ENCODE measurements around the gene POLR3K.

DNA sequence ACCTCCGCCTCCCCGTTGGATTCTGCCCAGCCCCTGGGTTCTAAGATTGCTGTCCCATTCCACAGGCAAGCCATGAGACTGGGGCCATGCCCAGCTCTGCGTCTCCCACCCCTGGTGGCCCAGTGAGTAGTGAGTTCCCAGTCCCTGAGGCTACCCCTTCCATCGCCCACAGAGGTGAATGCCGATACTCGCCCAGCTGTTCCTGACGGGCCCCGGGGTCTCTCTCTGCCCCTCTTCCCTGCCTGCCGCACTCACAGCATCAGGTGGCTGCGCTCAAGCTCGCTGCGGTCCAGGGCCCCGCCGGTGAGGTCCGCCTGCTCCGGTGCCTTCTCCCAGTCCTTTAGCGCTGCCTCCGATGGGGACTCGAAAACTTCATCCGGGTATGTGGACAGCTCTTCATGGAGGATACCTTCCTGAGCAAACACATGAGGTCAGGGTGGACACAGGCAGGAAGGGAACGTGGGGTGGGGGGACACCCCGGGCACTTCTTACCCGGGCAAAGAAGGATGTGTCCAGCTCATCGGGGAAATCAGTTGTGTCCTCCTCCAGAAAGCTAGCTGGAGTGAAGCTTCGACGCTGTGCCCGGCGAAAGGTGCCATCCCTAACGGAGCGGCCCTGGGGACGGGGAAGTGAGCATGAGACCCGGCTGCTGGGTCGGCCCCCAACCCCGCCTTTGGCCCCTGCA lies 9.0 kb upstream of the POLR3K start:
- TF ChIP-seq, protein P1, sequence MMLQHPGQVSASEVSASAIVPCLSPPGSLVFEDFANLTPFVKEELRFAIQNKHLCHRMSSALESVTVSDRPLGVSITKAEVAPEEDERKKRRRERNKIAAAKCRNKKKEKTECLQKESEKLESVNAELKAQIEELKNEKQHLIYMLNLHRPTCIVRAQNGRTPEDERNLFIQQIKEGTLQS (CRISPR knock-in tag; conservative IDR thresholded peaks at IDR 0.05), result no peak
- TF ChIP-seq, protein P2, sequence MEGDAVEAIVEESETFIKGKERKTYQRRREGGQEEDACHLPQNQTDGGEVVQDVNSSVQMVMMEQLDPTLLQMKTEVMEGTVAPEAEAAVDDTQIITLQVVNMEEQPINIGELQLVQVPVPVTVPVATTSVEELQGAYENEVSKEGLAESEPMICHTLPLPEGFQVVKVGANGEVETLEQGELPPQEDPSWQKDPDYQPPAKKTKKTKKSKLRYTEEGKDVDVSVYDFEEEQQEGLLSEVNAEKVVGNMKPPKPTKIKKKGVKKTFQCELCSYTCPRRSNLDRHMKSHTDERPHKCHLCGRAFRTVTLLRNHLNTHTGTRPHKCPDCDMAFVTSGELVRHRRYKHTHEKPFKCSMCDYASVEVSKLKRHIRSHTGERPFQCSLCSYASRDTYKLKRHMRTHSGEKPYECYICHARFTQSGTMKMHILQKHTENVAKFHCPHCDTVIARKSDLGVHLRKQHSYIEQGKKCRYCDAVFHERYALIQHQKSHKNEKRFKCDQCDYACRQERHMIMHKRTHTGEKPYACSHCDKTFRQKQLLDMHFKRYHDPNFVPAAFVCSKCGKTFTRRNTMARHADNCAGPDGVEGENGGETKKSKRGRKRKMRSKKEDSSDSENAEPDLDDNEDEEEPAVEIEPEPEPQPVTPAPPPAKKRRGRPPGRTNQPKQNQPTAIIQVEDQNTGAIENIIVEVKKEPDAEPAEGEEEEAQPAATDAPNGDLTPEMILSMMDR (IDR thresholded peaks at IDR 0.05), result no peak
- TF ChIP-seq, protein P3, sequence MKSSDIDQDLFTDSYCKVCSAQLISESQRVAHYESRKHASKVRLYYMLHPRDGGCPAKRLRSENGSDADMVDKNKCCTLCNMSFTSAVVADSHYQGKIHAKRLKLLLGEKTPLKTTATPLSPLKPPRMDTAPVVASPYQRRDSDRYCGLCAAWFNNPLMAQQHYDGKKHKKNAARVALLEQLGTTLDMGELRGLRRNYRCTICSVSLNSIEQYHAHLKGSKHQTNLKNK (CRISPR knock-in tag; IDR thresholded peaks at IDR 0.05), result no peak
- TF ChIP-seq FOXP1 (CRISPR knock-in tag; IDR thresholded peaks at IDR 0.05; ENCODE audit: borderline replicate concordance), result no peak
- no peak for TF ChIP-seq CREM (CRISPR knock-in tag; IDR thresholded peaks at IDR 0.05)
- TF ChIP-seq, protein P4, sequence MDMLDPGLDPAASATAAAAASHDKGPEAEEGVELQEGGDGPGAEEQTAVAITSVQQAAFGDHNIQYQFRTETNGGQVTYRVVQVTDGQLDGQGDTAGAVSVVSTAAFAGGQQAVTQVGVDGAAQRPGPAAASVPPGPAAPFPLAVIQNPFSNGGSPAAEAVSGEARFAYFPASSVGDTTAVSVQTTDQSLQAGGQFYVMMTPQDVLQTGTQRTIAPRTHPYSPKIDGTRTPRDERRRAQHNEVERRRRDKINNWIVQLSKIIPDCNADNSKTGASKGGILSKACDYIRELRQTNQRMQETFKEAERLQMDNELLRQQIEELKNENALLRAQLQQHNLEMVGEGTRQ (CRISPR knock-in tag; IDR thresholded peaks at IDR 0.05), result no peak
- TF ChIP-seq ZSCAN18 (CRISPR knock-in tag; IDR thresholded peaks at IDR 0.05), result no peak
- no peak for TF ChIP-seq JUN (CRISPR knock-in tag; IDR thresholded peaks at IDR 0.05)
- no peak for TF ChIP-seq SP1 (CRISPR knock-in tag; conservative IDR thresholded peaks at IDR 0.05)
- TF ChIP-seq ZBTB21 (CRISPR knock-in tag; IDR thresholded peaks at IDR 0.05; ENCODE audit: borderline replicate concordance), result no peak
- no peak for TF ChIP-seq E2F1 (CRISPR knock-in tag; IDR thresholded peaks at IDR 0.05)
- TF ChIP-seq NR1H2 (CRISPR knock-in tag; IDR thresholded peaks at IDR 0.05), result no peak
